Activated naive CD8-positive, alpha-beta T cell treated with anti-CD3 and anti-CD28 coated beads, Interleukin-2, amount 10 ng/mL, durations not matched to agents 7 days and 5 days (primary cell): ENCODE measurements around the gene S100Z. TPM values are rescaled to one million over a fixed set of nuclear protein-coding genes. Genes with fewer than 3 reads are reported as not detected.
"Not testable (repeated sequence)": the region's sequence is repeated elsewhere in the genome, so short reads cannot be mapped to it uniquely, and the experiment has no call there.

Source experiments
- ATAC-seq: fragments of 150-1000 bp; cut with Tn5 transposase; one replicate; pipeline ENCODE4 v1.10.0; 2021; ENCODE audit warnings: low read depth, moderate library complexity
- POLR2A ChIA-PET: fragments of 350-600 bp; sonication (Branson Sonifier 250); formaldehyde crosslinking; loops from one replicate; lab custom pipeline; 2021; ENCODE audit warnings: antibody characterized with exemption; lab: Charles Lee
- DNase-seq: peaks from one replicate; pipeline ENCODE4 v3.0.0; 2021
- H3K27ac Mint-ChIP-seq: one replicate; pipeline ENCODE4 v1.8.0; 2022; ENCODE audit warnings: mild to moderate bottlenecking, mixed read lengths
- H3K27me3 Mint-ChIP-seq: one replicate; pipeline ENCODE4 v1.8.0; 2022; ENCODE audit warnings: mild to moderate bottlenecking, moderate library complexity, mixed read lengths
- H3K36me3 Mint-ChIP-seq: one replicate; pipeline ENCODE4 v1.8.0; 2021; ENCODE audit warnings: mild to moderate bottlenecking, mixed read lengths
- H3K4me1 Mint-ChIP-seq: one replicate; pipeline ENCODE4 v1.8.0; 2021; ENCODE audit warnings: mixed read lengths
- H3K4me3 Mint-ChIP-seq: one replicate; pipeline ENCODE4 v1.8.0; 2022; ENCODE audit warnings: mild to moderate bottlenecking, moderate library complexity, mixed read lengths
- H3K9me3 Mint-ChIP-seq: one replicate; pipeline ENCODE4 v1.8.0; 2021; ENCODE audit warnings: mixed read lengths
- total RNA-seq, 2 experiments: library from RNA; stranded (reverse); gene quantifications; one replicate each; pipeline ENCODE4 v1.2.3, GENCODE V29; 2021

Gene S100Z
- total RNA-seq, 2 experiments from 2014 or later, result 1.4 to 1.9 TPM

- DNase-seq (no peak), ATAC-seq (no peak)
- peaks cover 8% of the 10 kb centered on the region for H3K36me3 Mint-ChIP-seq
- peaks cover 9% of the 10 kb centered on the region for H3K27me3 Mint-ChIP-seq
- peaks cover 14% of the 10 kb centered on the region for H3K4me1 Mint-ChIP-seq
- no peak overlapping the region for H3K27ac Mint-ChIP-seq
- H3K9me3 Mint-ChIP-seq, result no peaks in the 10 kb centered on the region
- POLR2A ChIA-PET, result no interaction called here
- H3K4me3 Mint-ChIP-seq, result no peak overlapping the region
Measured at GRCh38 chr5:76845890-76846289, 3.9 kb upstream of the S100Z start.

GRCh38 chr5:76850543-76851145, 830 bp downstream of the S100Z start:
- peaks cover 39% of the 10 kb centered on the region for H3K4me1 Mint-ChIP-seq

GRCh38 chr5:76851728-76852369, 2.0 kb downstream of the S100Z start:
- POLR2A ChIA-PET, result interaction anchor here (0.9 kb wide), 1 partner anchor 32 kb away, joined by 3 read pairs; no protein-coding TSS in a partner anchor
- Mint-ChIP-seq H3K9me3 (peaks cover 6% of the 10 kb centered on the region), H3K4me3 (peak overlapping the region; percentile 75), H3K36me3 (peaks cover 26% of the 10 kb centered on the region), H3K4me1 (peaks cover 52% of the 10 kb centered on the region), H3K27me3 (peaks cover 2% of the 10 kb centered on the region), H3K27ac (peak overlapping the region; percentile 92)
- no peak for DNase-seq
- no peak for ATAC-seq

More at GRCh38 chr5:76850543-76851145, 830 bp downstream of the S100Z start:
- H3K27ac Mint-ChIP-seq, result peak overlapping the region; percentile 92
- DNase-seq (peak; percentile 31), ATAC-seq (no peak)
- peaks cover 6% of the 10 kb centered on the region for H3K9me3 Mint-ChIP-seq
- POLR2A ChIA-PET, result interaction anchor here (0.8 to 1.1 kb wide), 3 partner anchors 9 to 335 kb away, joined by 3 read pairs; no protein-coding TSS in a partner anchor
- peak overlapping the region; percentile 75 for H3K4me3 Mint-ChIP-seq
- H3K27me3 Mint-ChIP-seq, result peaks cover 2% of the 10 kb centered on the region
- peaks cover 16% of the 10 kb centered on the region for H3K36me3 Mint-ChIP-seq

GRCh38 chr5:76852772-76853171, 3.0 kb downstream of the S100Z start:
- no peaks in the 10 kb centered on the region for H3K27me3 Mint-ChIP-seq
- H3K4me1 Mint-ChIP-seq, result peaks cover 53% of the 10 kb centered on the region
- H3K4me3 Mint-ChIP-seq, result no peak overlapping the region
- H3K27ac Mint-ChIP-seq, result no peak overlapping the region
- ATAC-seq, result no peak
- H3K9me3 Mint-ChIP-seq, result peaks cover 6% of the 10 kb centered on the region
- H3K36me3 Mint-ChIP-seq, result peaks cover 29% of the 10 kb centered on the region
- POLR2A ChIA-PET, result interaction anchor here (0.6 kb wide), 1 partner anchor 60 kb away, joined by 3 read pairs; no protein-coding TSS in a partner anchor
- DNase-seq, result no peak

- DNase-seq, H3K9me3 Mint-ChIP-seq, H3K4me3 Mint-ChIP-seq, POLR2A ChIA-PET, ATAC-seq, H3K27me3 Mint-ChIP-seq: not testable (repeated sequence)
- peak overlapping the region; percentile 72 for H3K27ac Mint-ChIP-seq
- peaks cover 53% of the 10 kb centered on the region for H3K4me1 Mint-ChIP-seq
- H3K36me3 Mint-ChIP-seq, result peaks cover 29% of the 10 kb centered on the region
Measured at GRCh38 chr5:76853741-76854140, 3.9 kb downstream of the S100Z start.

GRCh38 chr5:76854644-76855043, 4.8 kb downstream of the S100Z start:
- H3K27ac Mint-ChIP-seq, result peak overlapping the region; percentile 89
- H3K4me3 Mint-ChIP-seq, result no peak overlapping the region
- H3K9me3 Mint-ChIP-seq, result peaks cover 6% of the 10 kb centered on the region
- ATAC-seq (no peak), DNase-seq (no peak)
- POLR2A ChIA-PET, result interaction anchor here (2.2 kb wide), 1 partner anchor 35 kb away, joined by 7 read pairs; no protein-coding TSS in a partner anchor
- peaks cover 29% of the 10 kb centered on the region for H3K36me3 Mint-ChIP-seq
- H3K4me1 Mint-ChIP-seq, result peaks cover 48% of the 10 kb centered on the region
- no peaks in the 10 kb centered on the region for H3K27me3 Mint-ChIP-seq

GRCh38 chr5:76855501-76855900, 5.7 kb downstream of the S100Z start:
- Mint-ChIP-seq H3K36me3 (peaks cover 25% of the 10 kb centered on the region), H3K27ac (peak overlapping the region; percentile 89), H3K4me1 (peaks cover 40% of the 10 kb centered on the region), H3K4me3 (peak overlapping the region; percentile 58)
- not testable (repeated sequence) for ATAC-seq, DNase-seq, H3K27me3 Mint-ChIP-seq, H3K9me3 Mint-ChIP-seq
- POLR2A ChIA-PET, result interaction anchor here (2.2 kb wide), 1 partner anchor 36 kb away, joined by 7 read pairs; no protein-coding TSS in a partner anchor

- Mint-ChIP-seq H3K4me1 (peaks cover 38% of the 10 kb centered on the region), H3K27me3 (no peaks in the 10 kb centered on the region), H3K9me3 (peaks cover 6% of the 10 kb centered on the region), H3K27ac (peak overlapping the region; percentile 89), H3K36me3 (peaks cover 24% of the 10 kb centered on the region), H3K4me3 (peak overlapping the region; percentile 58)
- ATAC-seq, result peak; percentile 97
- POLR2A ChIA-PET, result interaction anchor here (0.7 to 2.2 kb wide), 2 partner anchors 37 to 473 kb away, joined by 3 to 7 read pairs; no protein-coding TSS in a partner anchor
- DNase-seq, result peak; percentile 44
Measured at GRCh38 chr5:76855961-76856360, 6.1 kb downstream of the S100Z start.

- Mint-ChIP-seq H3K4me1 (peaks cover 31% of the 10 kb centered on the region), H3K27ac (peak overlapping the region; percentile 89), H3K4me3 (peak overlapping the region; percentile 58), H3K36me3 (peaks cover 24% of the 10 kb centered on the region)
- ATAC-seq, DNase-seq, H3K27me3 Mint-ChIP-seq, H3K9me3 Mint-ChIP-seq: not testable (repeated sequence)
- POLR2A ChIA-PET, result interaction anchor here (0.7 to 2.2 kb wide), 2 partner anchors 37 to 473 kb away, joined by 3 to 7 read pairs; no protein-coding TSS in a partner anchor
Measured at GRCh38 chr5:76856800-76857199, 7.0 kb downstream of the S100Z start.

- H3K27me3 Mint-ChIP-seq, result no peaks in the 10 kb centered on the region
- POLR2A ChIA-PET, result no interaction called here
- H3K27ac Mint-ChIP-seq, result no peak overlapping the region
- ATAC-seq (no peak), DNase-seq (no peak)
- H3K4me1 Mint-ChIP-seq, result peaks cover 17% of the 10 kb centered on the region
- H3K9me3 Mint-ChIP-seq, result no peaks in the 10 kb centered on the region
- no peak overlapping the region for H3K4me3 Mint-ChIP-seq
- peaks cover 16% of the 10 kb centered on the region for H3K36me3 Mint-ChIP-seq
Measured at GRCh38 chr5:76859591-76860247, 9.9 kb downstream of the S100Z start.

- Mint-ChIP-seq H3K27me3 (no peaks in the 10 kb centered on the region), H3K4me1 (peaks cover 4% of the 10 kb centered on the region), H3K4me3 (no peak overlapping the region), H3K9me3 (no peaks in the 10 kb centered on the region), H3K36me3 (peaks cover 5% of the 10 kb centered on the region), H3K27ac (no peak overlapping the region)
- POLR2A ChIA-PET, result no interaction called here
- ATAC-seq, result no peak
- no peak for DNase-seq
Measured at GRCh38 chr5:76861612-76862011, 11.8 kb downstream of the S100Z start.

GRCh38 chr5:76863001-76863400, 13.2 kb downstream of the S100Z start:
- DNase-seq (no peak), ATAC-seq (no peak)
- POLR2A ChIA-PET, result no interaction called here
- Mint-ChIP-seq H3K27me3 (no peaks in the 10 kb centered on the region), H3K36me3 (no peaks in the 10 kb centered on the region), H3K9me3 (no peaks in the 10 kb centered on the region), H3K27ac (no peak overlapping the region), H3K4me3 (no peak overlapping the region), H3K4me1 (peaks cover under 1% of the 10 kb centered on the region)

- DNase-seq, result no peak
- POLR2A ChIA-PET, result no interaction called here
- no peaks in the 10 kb centered on the region for H3K27me3 Mint-ChIP-seq
- peaks cover 2% of the 10 kb centered on the region for H3K4me1 Mint-ChIP-seq
- no peaks in the 10 kb centered on the region for H3K9me3 Mint-ChIP-seq
- no peak for ATAC-seq
- H3K4me3 Mint-ChIP-seq, result no peak overlapping the region
- no peaks in the 10 kb centered on the region for H3K36me3 Mint-ChIP-seq
- H3K27ac Mint-ChIP-seq, result no peak overlapping the region
Measured at GRCh38 chr5:76866503-76866902, 16.7 kb downstream of the S100Z start.
